GM21528 (cell line): Measurements from ENCODE around the gene ANKMY1.

Experiments used
- ATAC-seq: cut with Tn5 transposase; IDR thresholded peaks from one replicate; pipeline ENCODE4 v1.9.1; 2021; ENCODE audit warnings: mild to moderate bottlenecking, moderate library complexity; ENCODE audit not compliant: unreplicated experiment, low FRiP score

Gene ANKMY1

DNA sequence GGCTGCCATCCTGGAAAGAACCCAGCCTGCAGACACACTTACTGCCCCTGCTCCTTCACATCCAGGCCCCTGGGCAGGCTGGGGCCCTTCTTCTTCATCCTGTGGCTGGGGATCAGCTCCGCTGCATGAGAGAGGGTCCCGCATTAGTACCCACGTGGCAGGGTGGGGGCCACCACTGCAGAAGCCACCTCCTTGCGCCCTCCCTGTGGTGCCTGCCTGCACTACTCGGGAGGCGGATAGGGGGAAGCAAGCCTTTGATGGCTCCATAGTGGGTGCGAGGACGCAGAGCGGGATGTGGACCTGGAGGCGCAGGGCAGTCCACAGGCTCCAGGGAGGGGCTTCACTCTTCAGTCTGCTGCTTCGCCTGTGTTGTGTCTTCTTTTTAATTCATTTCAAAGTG, 75.6 kb downstream of the ANKMY1 start:
- no peak for ATAC-seq

DNA sequence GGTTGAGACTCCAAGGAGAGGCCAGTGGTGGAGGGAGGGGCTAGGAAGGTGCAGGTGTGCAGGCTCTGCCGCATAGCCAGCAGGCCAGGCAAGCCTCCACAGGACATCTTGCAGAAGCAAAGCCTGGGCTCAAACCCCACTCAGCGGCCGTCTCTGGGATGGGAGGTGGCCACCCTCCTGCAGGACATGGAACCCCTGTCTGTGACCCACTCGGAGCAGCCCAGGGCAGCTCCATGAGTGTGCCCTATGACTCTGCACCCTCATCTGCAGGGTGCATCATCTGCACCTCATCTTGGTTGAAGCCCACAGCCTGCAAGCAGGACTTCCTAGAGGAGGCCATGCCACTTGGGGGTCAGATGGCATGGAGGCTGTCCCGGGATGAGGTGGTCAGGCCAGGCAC, 76.1 kb downstream of the ANKMY1 start:
- no peak for ATAC-seq

DNA sequence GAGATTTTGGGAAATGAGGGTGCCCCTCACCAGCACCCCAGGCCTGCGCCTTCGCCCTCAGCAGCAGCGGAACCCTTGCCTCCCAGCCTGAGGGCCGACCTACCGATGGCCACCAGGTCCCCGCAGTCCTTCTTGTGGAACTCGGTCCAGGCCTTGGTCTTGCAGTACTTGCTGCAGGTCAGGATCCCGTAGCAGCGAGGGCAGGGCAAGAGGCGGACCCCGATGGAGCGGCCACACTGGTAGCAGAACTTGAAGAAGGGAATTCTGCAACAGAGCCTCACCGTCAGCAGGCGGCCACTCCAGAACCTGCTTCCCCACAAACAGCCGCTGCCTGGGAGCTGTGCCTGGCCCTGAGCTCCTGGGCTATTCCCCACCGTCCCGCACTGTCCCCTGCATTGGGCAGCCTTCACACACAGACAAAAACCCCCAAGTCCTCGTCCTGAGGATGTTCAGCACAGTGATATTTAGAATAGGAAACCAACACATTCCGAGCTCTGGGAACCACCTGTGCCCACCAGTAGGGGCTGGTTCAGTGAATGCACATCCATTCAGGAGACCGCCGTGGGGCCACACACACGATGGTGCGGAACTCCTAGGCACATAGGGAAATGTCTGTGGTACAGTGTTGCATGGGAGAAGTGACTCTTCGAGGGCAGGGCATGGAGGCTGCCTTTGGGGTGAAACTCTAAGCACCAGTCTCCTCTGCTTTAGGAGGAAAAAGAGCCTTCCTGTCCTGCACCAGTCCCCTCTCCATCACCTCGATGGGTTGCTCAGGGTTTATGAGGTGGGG, 76.8 kb downstream of the ANKMY1 start:
- no peak for ATAC-seq

DNA sequence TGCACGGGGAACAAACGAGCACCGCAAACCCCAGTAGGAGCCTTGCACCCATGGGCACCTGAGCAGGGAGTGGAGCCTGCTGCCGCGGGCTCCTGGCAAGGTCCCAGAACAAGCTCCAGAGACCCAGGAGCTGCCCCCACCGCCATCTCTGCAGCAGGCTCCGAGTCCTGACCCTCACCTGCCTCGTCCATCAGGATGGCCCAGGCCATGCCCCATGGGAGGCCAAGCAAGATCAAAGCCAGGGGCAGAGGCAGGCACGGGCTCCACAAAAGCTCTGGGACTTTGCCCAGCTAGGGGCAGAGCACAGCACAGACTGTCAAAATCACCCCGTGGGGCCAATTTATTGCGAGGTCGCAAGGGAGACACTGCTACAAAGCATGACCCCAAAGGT, 78.7 kb downstream of the ANKMY1 start:
- ATAC-seq = no peak

DNA sequence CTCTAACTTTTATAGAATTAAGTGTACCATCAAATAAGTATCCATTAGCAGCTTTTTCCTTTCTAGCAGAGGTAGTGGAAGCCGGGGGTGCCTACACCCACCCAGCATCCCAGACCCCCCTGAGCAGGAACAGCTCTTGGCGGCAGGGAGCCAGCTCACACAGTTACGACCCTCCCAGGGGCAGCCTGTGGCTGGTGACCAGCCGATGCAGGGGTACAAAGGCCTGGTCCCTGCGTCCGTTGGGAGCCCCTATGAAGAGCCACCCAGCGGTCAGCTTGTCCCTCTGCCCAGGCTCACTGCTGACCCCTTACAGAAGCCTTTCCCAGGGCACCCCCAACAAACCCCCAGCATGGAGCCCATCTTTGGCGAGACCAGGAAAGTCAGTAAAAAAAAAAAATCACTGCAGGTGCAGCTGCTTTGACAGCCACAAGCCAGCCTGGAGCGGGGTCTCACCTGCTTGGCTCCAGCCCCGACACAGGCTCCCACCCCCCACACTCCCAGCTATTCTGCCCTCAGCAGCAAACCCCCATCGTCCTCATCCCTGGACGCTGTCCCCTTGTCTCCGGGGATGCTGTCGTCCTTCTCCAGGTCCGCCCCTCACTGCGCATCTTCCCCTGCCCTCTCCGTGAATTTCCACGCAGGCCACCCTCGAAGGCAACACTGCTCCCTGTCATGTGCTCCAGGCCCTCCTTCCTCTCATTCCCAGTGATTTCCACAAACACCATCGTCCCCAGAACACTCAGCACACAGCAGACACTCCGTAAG, 79.3 kb downstream of the ANKMY1 start:
- no peak for ATAC-seq

DNA sequence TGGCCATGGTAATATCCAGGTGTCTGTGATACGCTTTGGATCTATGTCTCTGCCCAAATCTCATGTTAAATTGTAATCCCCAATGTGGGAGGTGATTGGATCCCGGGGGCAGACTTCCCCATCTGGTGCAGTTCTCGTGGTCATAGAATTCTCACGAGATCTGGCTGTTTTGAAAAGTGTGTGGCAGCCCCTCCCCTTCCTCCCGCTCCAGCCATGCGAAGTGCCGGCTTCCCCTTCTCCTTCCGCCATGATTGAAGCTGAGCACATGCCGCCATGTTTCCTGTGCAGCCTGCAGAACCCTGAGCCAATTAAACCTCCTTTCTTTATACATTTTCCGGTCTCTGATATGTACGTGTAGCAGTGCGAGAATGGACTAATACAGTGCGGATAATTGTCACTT, 79.9 kb downstream of the ANKMY1 start:
- no peak for ATAC-seq

DNA sequence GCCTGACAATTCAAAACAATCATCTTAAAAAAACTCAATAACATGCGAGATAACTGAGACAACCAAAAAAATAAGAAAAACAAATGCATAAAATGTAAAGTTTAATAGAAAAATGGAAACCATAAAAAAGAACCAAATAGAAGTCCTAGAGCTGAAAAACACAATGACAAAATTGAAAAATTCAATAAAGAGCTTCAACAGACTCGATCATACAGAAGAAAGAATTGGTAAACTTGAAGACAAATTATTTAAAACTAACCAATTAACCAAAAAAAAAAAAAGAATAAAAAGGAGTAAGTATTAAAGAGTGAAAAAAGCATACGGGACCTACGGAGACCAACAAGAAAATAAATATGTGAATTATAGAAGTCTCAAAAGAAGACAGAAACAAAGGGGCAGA, 84.6 kb downstream of the ANKMY1 start:
- ATAC-seq = no peak

DNA sequence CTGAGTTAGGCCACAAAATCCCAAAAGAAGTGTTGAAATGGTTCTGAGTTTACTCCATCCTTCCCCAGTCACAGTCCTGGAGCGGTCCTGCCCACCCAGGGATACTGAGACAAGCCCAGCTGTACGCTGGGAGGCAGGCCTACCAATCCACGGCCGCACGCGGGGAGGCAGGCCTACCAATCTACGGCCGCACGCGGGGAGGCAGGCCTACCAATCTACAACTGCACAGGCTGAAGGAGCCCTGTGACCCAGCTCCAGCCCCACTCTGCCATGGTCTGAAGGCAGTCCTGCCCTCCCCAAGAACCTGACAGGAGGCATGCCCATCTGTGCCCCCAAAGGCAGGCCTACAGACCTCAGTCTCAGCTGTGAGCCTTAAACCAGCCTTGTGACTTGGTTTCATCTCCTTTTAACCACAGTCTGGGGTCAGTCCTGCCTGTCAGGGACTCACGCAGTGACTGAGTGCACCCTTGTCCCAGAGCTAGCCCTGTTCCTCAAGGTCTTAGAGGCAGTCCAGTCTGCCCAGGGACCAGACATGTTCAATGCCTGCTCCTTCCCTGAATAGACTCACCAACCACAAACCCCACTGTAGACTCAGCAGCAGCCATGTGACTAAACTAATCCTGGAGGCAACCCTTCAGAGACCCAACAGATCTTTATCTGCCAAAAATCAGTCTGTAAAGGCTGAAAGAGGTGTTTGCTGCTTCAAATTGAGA, 85.6 kb downstream of the ANKMY1 start:
- no peak for ATAC-seq

DNA sequence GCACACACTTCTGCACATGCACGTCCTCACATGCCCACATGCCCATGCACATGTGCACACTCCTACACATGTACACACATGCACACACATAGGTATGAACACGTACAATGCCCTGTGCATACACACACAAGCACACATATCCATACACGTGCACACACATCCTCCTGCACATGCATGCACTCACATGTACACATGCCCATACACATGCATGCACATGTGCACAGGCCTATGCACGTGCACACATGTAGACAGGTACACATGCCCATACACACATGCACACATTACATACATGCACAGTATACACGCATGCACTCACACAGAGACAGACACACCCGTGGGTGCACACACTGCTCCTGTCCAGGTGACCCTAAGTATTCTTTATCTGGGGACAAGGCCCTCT, 88.0 kb downstream of the ANKMY1 start:
- ATAC-seq = no peak

DNA sequence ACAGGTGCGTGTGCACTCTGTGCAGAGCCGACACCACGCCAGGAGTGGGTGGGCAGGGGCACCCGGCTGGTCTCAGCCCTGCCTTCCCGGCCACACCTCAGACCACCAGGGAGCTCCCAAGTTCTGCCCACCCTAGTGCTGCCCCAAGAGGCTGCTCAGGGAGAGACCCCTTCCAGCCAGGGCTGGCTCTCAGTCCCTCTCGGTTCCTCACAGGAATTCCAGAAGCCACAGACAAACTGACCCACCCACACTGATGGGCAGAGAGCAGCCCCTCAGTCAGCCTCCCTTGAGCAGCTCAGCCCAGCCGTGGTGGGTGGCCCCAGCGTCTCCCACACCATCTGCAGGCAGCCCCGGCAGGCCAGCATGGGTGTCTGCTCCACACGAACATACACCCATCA, 88.5 kb downstream of the ANKMY1 start:
- no peak for ATAC-seq

DNA sequence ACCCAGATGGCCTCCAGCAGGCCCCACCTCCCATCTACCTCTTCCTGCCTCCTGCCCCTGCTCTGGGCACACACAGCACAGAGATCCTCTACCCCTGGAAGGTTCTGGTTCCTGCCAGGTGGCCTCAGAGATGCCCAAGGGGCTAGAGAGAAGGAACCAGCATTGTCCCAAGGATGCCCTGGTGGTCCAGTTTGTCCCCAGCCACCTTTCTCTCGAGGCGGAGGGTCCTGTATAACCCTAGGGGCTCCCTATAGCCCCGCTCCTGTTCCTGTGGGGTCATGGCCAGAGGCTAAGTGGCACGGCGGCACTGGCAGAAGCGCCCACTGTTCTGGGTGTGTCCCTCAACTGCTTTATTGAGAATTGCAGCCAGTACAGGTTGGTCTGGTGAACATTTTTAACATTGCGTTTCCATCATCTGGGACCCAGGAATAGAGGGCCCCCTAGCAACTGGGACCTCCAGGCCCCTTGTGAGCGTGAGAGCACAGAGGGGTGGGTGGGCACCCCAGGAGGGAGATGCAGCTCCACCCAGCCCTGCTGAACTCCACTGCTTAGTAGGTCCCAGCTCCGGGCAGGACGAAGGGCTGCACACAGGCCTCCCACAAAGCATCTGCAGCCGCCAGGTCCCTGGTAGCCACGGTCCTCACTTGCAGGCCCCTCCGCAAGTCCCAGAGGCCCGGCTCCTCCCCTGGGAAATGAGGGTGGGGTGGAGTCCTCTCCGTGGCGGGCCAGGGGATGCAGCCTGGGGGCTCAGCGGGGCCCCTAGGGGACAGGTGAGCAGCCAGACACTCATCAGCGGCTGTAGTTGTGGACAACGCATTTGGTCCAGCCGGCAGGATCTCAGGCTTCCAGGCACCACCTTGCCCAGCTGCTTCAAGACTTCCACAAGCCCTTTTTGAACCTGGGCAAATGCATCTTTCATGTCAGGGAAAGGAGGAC, 89.2 kb downstream of the ANKMY1 start:
- ATAC-seq = no peak

DNA sequence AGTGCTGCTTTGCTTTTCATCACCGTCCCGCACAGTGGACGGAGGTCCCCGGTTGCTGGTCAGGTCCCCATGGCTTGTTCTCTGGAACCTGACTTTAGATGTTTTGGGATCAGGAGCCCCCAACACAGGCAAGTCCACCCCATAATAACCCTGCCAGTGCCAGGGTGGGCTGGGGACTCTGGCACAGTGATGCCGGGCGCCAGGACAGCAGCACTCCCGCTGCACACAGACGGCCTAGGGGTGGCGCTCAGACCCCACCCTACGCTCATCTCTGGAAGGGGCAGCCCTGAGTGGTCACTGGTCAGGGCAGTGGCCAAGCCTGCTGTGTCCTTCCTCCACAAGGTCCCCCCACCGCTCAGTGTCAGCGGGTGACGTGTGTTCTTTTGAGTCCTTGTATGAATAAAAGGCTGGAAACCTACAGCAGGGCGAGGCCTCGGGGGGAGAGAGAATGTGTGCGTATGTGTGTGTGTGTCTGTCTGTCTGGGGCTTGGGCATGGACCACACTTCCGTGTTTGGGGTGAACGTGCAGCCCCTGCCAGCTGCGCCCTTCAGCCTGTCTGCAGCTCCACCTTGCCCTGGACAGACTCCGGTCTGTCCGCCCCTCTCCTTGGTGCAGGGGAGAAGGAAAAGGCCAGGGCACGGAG, 90.0 kb downstream of the ANKMY1 start:
- ATAC-seq = no peak

DNA sequence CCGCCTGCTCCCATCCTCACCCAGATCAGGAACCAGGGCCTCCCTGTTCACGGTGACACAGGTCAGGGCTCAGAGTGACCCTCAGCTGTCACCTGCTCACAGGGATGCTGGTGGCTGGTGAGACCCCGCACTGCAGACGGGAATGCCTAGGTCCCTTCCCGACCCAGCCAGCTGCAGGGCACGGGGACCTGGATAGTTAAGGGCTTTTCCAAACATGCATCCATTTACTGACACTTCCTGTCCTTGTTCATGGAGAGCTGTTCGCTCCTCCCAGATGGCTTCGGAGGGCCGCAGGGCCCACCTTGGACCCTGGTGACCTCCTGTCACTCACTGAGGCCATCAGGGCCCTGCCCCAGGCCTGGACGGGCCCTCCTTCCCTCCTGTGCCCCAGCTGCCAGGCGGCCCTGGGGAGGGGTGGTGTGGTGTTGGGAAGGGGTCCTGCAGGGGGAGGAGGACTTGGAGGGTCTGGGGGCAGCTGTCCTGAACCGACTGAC, 90.6 kb downstream of the ANKMY1 start:
- ATAC-seq = no peak

DNA sequence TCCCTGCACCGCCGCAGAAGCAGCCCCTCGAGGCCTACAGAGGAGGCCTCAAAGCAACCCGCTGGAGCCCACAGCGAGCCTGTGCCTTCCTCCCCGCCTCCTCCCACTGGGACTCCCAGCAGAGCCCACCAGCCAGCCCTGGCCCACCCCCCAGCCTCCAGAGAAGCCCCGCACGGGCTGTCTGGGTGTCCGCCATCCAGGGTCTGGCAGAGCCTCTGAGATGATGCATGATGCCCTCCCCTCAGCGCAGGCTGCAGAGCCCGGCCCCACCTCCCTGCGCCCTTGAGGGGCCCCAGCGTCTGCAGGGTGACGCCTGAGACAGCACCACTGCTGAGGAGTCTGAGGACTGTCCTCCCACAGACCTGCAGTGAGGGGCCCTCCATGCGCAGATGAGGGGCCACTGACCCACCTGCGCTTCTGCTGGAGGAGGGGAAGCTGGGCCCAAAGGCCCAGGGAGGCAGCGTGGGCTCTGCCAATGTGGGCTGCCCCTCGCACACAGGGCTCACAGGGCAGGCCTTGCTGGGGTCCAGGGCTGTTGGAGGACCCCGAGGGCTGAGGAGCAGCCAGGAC, 91.1 kb downstream of the ANKMY1 start:
- no peak for ATAC-seq

DNA sequence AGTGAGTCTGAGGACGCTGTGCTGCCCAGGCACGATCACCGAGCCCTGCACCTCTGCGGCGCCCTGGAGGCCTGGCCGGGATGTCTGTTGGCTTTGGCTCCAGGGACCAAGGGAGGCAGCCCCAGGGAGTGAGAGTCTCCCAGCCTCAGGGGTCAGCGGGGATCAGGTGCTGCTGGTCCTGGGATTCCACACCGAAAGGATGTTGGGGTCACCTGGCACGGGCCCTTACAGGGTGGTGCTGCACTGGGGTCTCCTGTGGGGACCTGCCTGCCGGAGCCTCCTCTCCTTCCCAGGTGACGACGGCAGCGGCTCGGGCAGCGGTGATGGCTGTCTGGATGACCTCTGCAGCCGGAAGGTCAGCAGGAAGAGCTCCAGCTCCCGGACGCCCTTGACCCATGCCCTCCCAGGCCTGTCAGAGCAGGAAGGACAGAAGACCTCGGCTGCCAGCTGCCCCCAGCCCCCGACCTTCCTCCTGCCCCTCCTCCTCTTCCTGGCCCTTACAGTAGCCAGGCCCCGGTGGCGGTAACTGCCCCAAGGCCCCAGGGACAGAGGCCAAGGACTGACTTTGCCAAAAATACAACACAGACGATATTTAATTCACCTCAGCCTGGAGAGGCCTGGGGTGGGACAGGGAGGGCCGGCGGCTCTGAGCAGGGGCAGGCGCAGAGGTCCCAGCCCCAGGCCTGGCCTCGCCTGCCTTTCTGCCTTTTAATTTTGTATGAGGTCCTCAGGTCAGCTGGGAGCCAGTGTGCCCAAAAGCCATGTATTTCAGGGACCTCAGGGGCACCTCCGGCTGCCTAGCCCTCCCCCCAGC, 91.8 kb downstream of the ANKMY1 start:
- no peak for ATAC-seq

DNA sequence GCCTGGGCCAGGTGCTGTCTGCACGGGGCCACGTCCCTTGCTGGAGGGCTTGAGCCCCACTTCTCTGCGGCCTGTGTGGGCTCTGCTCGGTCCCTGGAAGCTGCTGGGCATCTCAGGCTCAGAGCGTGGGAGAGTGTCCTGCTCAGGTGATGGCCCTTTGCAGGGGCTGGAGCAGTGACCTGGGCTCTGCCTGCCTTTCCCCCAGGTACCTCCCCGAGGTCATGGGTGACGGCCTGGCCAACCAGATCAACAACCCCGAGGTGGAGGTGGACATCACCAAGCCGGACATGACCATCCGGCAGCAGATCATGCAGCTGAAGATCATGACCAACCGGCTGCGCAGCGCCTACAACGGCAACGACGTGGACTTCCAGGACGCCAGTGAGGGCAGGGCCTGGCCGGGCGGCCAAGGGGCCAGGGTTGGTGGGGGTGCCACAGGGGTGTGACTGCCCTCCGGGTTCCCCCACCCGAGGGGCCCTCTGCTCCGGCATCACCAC, 92.5 kb downstream of the ANKMY1 start:
- no peak for ATAC-seq

DNA sequence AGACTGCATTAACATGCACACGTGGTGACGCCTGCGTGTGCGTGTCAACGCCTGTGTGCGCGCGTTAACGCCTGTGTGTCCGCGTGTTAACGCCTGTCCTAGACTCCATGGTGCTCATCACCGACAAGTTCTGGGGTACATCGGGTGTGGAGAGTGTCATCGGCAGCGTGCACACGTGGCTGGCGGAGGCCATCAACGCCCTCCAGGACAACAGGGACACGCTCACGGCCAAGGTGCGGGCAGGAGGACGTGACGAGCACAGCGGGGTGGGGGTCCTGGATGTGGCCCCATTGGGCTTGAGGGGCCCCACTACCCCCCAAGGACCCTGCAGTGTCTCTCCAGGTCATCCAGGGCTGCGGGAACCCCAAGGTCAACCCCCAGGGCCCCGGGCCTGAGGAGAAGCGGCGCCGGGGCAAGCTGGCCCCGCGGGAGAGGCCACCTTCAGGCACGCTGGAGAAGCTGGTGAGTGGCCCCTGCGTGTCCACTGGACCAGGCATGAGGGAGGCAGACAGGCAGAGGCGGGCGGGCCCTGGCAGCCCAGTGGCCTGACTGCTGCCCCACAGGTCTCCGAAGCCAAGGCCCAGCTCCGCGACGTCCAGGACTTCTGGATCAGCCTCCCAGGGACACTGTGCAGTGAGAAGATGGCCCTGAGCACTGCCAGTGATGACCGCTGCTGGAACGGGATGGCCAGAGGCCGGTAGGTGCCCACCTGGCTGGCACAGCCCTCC, 93.1 kb downstream of the ANKMY1 start:
- no peak for ATAC-seq
